Esophagus squamous epithelium (tissue), 5 donors: ENCODE measurements around the gene GLIS2. TPM values are rescaled to one million over a fixed set of nuclear protein-coding genes. Genes with fewer than 3 reads are reported as not detected.

Source experiments
- DNase-seq: peaks from one replicate; lab custom pipeline; 2025; lab: John Stamatoyannopoulos, UW
- H3K27ac ChIP-seq, 4 donors: fragments of 200-600 bp; sonication (generic); one replicate each; pipeline ENCODE4 v1.5.1; 2016 to 2019; ENCODE audit warnings: mild to moderate bottlenecking in 1 of 4
- H3K27me3 ChIP-seq, 4 donors: fragments of 200-600 bp; sonication (generic); 1 replicate in 3 of 4; 2 replicates in 1 of 4; pipeline versions ENCODE4 v1.5.1 to v1.6.0; 2017 to 2021; ENCODE audit warnings: antibody characterized with exemption in 1 of 4
- H3K36me3 ChIP-seq, 3 donors: fragments of 200-600 bp; sonication (generic); one replicate each; pipeline ENCODE4 v1.5.1; 2016 to 2019
- H3K4me1 ChIP-seq, 3 donors: fragments of 200-600 bp; sonication (generic); one replicate each; pipeline ENCODE4 v1.5.1; 2017 to 2019
- H3K4me3 ChIP-seq, 4 donors: fragments of 200-600 bp; sonication (generic); 1 replicate in 3 of 4; 2 replicates in 1 of 4; pipeline ENCODE4 v1.5.1; 2016 to 2019; ENCODE audit warnings: mild to moderate bottlenecking in 2 of 4, moderate library complexity in 1 of 4
- H3K9me3 ChIP-seq, 3 donors: fragments of 200-600 bp; sonication (generic); one replicate each; pipeline ENCODE4 v1.5.1; 2016 to 2019
- POLR2A ChIP-seq, 4 donors: fragments of 450-650 bp; IDR thresholded peaks; one replicate each; pipeline ENCODE4 v1.6.1; 2017; ENCODE audit warnings: antibody characterized with exemption in 4 of 4, mild to moderate bottlenecking in 4 of 4, moderate library complexity in 3 of 4
- WGBS, 2 donors: methylation state at CpG; one replicate each; pipeline ENCODE4 v1.1.5; 2018; 5-methylcytosine and 5-hydroxymethylcytosine counted together
- intact Hi-C: fragments of 100-400 bp; cut with DNase I; formaldehyde crosslinking; loops from one replicate; pipeline ENCODE4 v1.15.0; 2022
- total RNA-seq, 4 donors: library from RNA; depleted of rRNA; stranded (reverse); fragments of >200 nt; gene quantifications; one replicate each; pipeline ENCODE4 v1.1.0, GENCODE V29; 2016
- TF ChIP-seq, protein P1 (sequence below), 6 experiments: fragments of 450-650 bp in 4 of 6; fragments of 200-600 bp in 2 of 6; sonication (generic) in 2 of 6; IDR thresholded peaks; one replicate each; pipeline ENCODE4 v1.5.1; 2016 to 2019; ENCODE audit warnings: antibody characterized with exemption in 6 of 6, mild to moderate bottlenecking in 4 of 6, moderate library complexity in 4 of 6
- donor health status: DM: yes; HTN: yes; CAD: no.

Gene GLIS2
- total RNA-seq, 4 donors from 2014 or later: 0.30 to 1.7 (median 0.67) TPM

DNA sequence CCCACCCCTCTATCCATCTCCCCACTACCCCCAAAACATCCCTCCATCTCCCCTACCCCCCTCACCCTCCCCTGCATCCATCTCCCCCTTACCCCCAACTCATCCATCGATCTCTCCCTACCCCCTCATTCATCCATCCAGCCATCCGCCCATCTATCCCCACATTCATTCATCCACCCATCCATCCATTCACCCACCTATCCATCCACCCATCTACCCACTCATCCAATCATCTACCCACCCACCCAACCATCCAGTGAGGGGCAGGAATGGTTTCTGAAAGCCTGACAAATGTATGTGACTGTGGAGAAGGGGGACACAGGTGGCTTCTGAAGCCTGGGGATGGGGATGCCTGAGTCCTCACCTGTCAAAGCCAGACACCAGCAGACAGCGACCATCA is 44.0 kb downstream of the GLIS2 start:
- H3K4me3 ChIP-seq: no peak overlapping the region
- peaks cover 0 to 11% (median 0%) of the 10 kb centered on the region in 3 donors for H3K4me1 ChIP-seq
- TF ChIP-seq POLR2A (IDR thresholded peaks at IDR 0.05): no peak
- TF ChIP-seq, protein P1, sequence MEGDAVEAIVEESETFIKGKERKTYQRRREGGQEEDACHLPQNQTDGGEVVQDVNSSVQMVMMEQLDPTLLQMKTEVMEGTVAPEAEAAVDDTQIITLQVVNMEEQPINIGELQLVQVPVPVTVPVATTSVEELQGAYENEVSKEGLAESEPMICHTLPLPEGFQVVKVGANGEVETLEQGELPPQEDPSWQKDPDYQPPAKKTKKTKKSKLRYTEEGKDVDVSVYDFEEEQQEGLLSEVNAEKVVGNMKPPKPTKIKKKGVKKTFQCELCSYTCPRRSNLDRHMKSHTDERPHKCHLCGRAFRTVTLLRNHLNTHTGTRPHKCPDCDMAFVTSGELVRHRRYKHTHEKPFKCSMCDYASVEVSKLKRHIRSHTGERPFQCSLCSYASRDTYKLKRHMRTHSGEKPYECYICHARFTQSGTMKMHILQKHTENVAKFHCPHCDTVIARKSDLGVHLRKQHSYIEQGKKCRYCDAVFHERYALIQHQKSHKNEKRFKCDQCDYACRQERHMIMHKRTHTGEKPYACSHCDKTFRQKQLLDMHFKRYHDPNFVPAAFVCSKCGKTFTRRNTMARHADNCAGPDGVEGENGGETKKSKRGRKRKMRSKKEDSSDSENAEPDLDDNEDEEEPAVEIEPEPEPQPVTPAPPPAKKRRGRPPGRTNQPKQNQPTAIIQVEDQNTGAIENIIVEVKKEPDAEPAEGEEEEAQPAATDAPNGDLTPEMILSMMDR (IDR thresholded peaks at IDR 0.05): no peak
- no peaks in the 10 kb centered on the region for H3K9me3 ChIP-seq
- DNase-seq: no peak
- H3K36me3 ChIP-seq: peaks cover 5 to 77% (median 16%) of the 10 kb centered on the region in 3 donors
- 100% methylated on average over 1 to 2 of the region's 3 CpGs for WGBS, 2 donors
- intact Hi-C loops: loop anchor here (5.0 kb wide), 1 partner anchor 42 kb away; no protein-coding TSS in a partner anchor
- no peak overlapping the region for H3K27ac ChIP-seq
- H3K27me3 ChIP-seq: no peaks in the 10 kb centered on the region

DNA sequence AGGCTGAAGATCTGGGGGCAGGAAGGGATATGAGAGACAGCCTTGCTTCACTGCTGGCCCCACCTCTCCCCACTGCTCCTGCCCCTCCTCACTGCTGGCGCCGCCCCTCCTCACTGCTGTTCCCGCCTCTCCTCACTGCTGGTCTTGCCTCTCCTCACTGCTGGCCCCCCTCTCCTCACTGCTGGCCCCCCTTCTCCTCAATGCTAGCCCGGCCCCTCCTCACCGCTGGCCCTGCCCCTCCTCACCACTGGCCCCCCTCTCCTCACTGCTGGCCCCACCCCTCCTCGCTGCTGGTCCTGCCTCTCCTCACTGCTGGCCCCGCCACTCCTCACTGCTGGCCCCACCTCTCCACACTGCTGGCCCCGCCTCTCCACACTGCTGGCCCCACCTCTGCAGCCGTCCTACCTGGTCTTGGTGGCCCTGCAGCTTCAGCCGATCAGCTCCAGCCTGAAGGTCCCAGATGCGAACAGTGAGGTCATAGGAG is 44.7 kb downstream of the GLIS2 start:
- peaks cover 5 to 81% (median 18%) of the 10 kb centered on the region in 3 donors for H3K36me3 ChIP-seq
- no peaks in the 10 kb centered on the region for H3K27me3 ChIP-seq
- H3K4me3 ChIP-seq: no peak overlapping the region
- no peaks in the 10 kb centered on the region for H3K9me3 ChIP-seq
- H3K4me1 ChIP-seq: peaks cover 0 to 11% (median 0%) of the 10 kb centered on the region in 3 donors
- 81 to 90% methylated on average over 5 to 8 of the region's 11 CpGs for WGBS, 2 donors
- intact Hi-C loops: no loop called here
- TF ChIP-seq POLR2A (IDR thresholded peaks at IDR 0.05): no peak
- H3K27ac ChIP-seq: no peak overlapping the region
- DNase-seq: no peak

DNA sequence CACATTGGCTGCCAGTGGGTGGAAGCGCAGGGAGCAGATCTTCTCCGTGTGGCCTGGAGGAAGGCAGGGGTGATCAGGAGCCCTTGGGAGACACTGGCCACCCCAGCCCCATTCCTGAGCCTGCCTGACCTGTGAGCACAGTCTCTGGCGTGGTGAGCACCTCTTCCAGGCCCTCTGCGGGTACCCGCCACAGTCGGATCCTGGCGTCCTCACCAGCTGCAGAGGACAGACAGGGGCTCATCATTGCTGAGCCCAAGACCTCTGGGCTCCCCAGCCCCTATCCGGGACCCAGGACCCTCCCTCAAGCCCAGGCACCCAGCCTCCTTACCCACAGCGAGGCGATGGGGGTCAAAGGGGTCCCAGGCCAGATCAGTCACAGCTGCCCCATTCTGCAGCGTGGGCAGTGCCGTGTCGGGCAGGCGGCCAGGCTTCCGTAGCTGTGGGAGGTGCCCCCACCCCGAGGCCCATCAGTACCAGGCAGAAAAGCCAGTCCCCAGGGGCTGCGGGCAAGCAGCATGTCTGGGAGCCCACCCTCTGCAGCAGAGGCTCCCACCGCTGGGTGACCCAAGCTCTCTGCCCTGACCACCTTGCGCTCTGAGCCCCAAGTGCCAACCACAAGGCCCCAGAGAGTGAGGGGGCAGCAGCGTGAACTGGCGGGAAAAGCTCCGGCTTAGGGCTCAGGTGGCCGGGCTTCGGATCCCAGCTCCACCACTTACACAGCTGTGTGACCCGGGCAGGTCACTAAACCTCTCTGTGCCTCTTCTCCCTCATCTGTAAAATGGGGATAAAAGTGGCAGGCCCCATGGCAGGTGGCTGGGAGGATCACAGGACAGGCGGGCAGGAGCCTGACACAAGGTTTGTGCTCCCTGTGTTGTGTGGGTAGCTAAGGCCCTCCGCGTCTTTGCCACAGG is 45.4 kb downstream of the GLIS2 start:
- WGBS, 2 donors: 96 to 100% methylated on average over 2 to 9 of the region's 28 CpGs
- H3K27me3 ChIP-seq: no peaks in the 10 kb centered on the region
- H3K9me3 ChIP-seq: no peaks in the 10 kb centered on the region
- no peak overlapping the region for H3K4me3 ChIP-seq
- peaks cover 5 to 84% (median 18%) of the 10 kb centered on the region in 3 donors for H3K36me3 ChIP-seq
- H3K27ac ChIP-seq: no peak overlapping the region
- intact Hi-C loops: no loop called here
- TF ChIP-seq, protein P1 (IDR thresholded peaks at IDR 0.05): no peak
- no peak for TF ChIP-seq POLR2A (IDR thresholded peaks at IDR 0.05)
- peaks cover 0 to 11% (median 0%) of the 10 kb centered on the region in 3 donors for H3K4me1 ChIP-seq
- no peak for DNase-seq

DNA sequence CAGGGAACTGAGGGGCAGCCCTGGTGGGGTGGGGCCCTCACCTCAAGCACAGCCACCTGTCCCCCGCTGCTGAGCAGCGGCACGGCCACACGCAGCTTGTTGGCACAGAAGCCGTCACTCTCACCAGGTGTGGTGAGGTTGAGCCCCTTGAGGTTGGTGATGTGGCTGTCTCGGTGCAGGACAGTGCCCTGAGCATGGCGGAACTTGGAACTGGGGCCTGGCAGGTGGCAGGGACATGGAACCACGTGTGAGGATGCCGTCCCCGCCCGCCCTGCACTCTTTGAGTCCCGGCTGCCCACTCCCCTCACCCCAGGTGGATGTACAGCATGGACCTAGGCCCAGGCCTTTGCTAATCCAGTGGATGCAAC is 46.1 kb downstream of the GLIS2 start:
- 70 to 71% methylated on average over 4 to 5 of the region's 12 CpGs for WGBS, 2 donors
- peaks cover 5 to 79% (median 18%) of the 10 kb centered on the region in 3 donors for H3K36me3 ChIP-seq

DNA sequence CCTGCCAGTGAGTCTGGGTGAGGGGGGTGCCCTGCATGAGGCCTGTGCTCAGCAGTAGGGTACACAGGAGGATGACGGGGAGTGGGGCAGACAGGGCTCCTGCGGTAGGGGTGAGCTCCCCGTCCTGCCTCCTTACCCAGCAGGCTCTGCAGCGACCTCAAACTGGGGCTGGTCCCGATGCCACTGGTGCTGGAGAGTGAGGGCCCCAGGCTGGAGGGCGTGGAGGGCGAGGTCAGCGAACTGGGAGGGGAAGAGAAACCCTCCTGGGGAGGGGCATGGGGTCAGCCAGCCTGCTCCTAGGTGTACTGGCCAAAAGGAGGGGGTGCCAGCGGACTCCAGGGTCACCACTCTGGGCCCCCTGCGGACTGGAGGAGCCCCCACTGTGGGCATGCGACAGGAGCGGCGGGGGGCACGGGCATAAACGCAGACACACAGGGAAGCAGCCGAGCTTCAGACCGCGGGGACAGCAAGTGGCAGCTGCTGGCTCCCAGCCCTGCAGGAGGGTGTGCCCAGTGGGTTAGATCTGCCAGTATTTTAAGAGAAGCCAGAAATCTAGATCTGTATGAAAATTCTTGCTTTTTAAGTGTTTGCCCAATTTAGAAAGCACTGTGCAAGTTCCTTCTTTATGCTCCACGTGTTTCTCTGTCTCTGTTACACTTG is 46.7 kb downstream of the GLIS2 start:
- Histone ChIP-seq H3K27ac (no peak overlapping the region), H3K4me3 (no peak overlapping the region), H3K36me3 (peaks cover 5 to 73% (median 18%) of the 10 kb centered on the region in 3 donors), H3K4me1 (peaks cover 0 to 21% (median 0%) of the 10 kb centered on the region in 3 donors), H3K9me3 (no peaks in the 10 kb centered on the region), H3K27me3 (no peaks in the 10 kb centered on the region)
- 78 to 82% methylated on average over 7 to 14 of the region's 19 CpGs for WGBS, 2 donors
- no peak for DNase-seq
- intact Hi-C loops: no loop called here
- no peak for TF ChIP-seq POLR2A (IDR thresholded peaks at IDR 0.05)
- TF ChIP-seq, protein P1 (IDR thresholded peaks at IDR 0.05): no peak

More for the DNA sequence above, 46.1 kb downstream of the GLIS2 start:
- no peaks in the 10 kb centered on the region for H3K9me3 ChIP-seq
- H3K4me1 ChIP-seq: peaks cover 0 to 14% (median 0%) of the 10 kb centered on the region in 3 donors
- H3K4me3 ChIP-seq: no peak overlapping the region
- H3K27me3 ChIP-seq: no peaks in the 10 kb centered on the region
- TF ChIP-seq POLR2A (IDR thresholded peaks at IDR 0.05): no peak
- TF ChIP-seq, protein P1 (IDR thresholded peaks at IDR 0.05): no peak
- no peak overlapping the region for H3K27ac ChIP-seq
- intact Hi-C loops: no loop called here
- no peak for DNase-seq
